Measurements from ENCODE around the gene CUX1. TPM values are rescaled to one million over a fixed set of nuclear protein-coding genes. Genes with fewer than 3 reads are reported as not detected.
"Not testable (repeated sequence)": the region's sequence is repeated elsewhere in the genome, so short reads cannot be mapped to it uniquely, and the experiment has no call there.

CUX1 gene
- total RNA-seq, 1 experiment from 2014 or later: 34.9 TPM

- no peak for DNase-seq (ENCODE audit: extremely low read depth, low read depth)
Measured at GRCh38 chr7:101926265-101926664, 108.8 kb downstream of the CUX1 start.

GRCh38 chr7:101927389-101927788 is 110.0 kb downstream of the CUX1 start:
- no peak for DNase-seq (ENCODE audit: extremely low read depth, low read depth)

GRCh38 chr7:101927802-101928201 is 110.4 kb downstream of the CUX1 start:
- DNase-seq (ENCODE audit: extremely low read depth, low read depth): no peak

GRCh38 chr7:101929256-101929655 is 111.8 kb downstream of the CUX1 start:
- no peak for DNase-seq (ENCODE audit: extremely low read depth, low read depth)

GRCh38 chr7:101929911-101930310 is 112.5 kb downstream of the CUX1 start:
- DNase-seq (ENCODE audit: extremely low read depth, low read depth): not testable (repeated sequence)

- no peak for DNase-seq (ENCODE audit: extremely low read depth, low read depth)
Measured at GRCh38 chr7:101932083-101932482, 114.7 kb downstream of the CUX1 start.

- no peak for DNase-seq (ENCODE audit: extremely low read depth, low read depth)
Measured at GRCh38 chr7:101933028-101933427, 115.6 kb downstream of the CUX1 start.

- no peak for DNase-seq (ENCODE audit: extremely low read depth, low read depth)
Measured at GRCh38 chr7:101933688-101934121, 116.3 kb downstream of the CUX1 start.

- DNase-seq (ENCODE audit: extremely low read depth, low read depth): no peak
Measured at GRCh38 chr7:101934618-101935017, 117.2 kb downstream of the CUX1 start.

GRCh38 chr7:101935521-101936141 is 118.2 kb downstream of the CUX1 start:
- no peak for DNase-seq (ENCODE audit: extremely low read depth, low read depth)

- no peak for DNase-seq (ENCODE audit: extremely low read depth, low read depth)
Measured at GRCh38 chr7:101936223-101936610, 118.8 kb downstream of the CUX1 start.

- DNase-seq (ENCODE audit: extremely low read depth, low read depth): no peak
Measured at GRCh38 chr7:101936611-101937231, 119.3 kb downstream of the CUX1 start.

GRCh38 chr7:101937717-101938514 is 120.5 kb downstream of the CUX1 start:
- no peak for DNase-seq (ENCODE audit: extremely low read depth, low read depth)

GRCh38 chr7:101939136-101939695 is 121.8 kb downstream of the CUX1 start:
- DNase-seq (ENCODE audit: extremely low read depth, low read depth): no peak

GRCh38 chr7:101940151-101940550 is 122.7 kb downstream of the CUX1 start:
- DNase-seq (ENCODE audit: extremely low read depth, low read depth): no peak

- no peak for DNase-seq (ENCODE audit: extremely low read depth, low read depth)
Measured at GRCh38 chr7:101940830-101941229, 123.4 kb downstream of the CUX1 start.

GRCh38 chr7:101941481-101942383 is 124.3 kb downstream of the CUX1 start:
- peak; percentile 55 for DNase-seq (ENCODE audit: extremely low read depth, low read depth)

- no peak for DNase-seq (ENCODE audit: extremely low read depth, low read depth)
Measured at GRCh38 chr7:101942603-101943210, 125.3 kb downstream of the CUX1 start.

- no peak for DNase-seq (ENCODE audit: extremely low read depth, low read depth)
Measured at GRCh38 chr7:101943306-101943705, 125.9 kb downstream of the CUX1 start.
